H1 (cell line): ENCODE measurements around the gene MYORG. TPM values are rescaled to one million over a fixed set of nuclear protein-coding genes. Genes with fewer than 3 reads are reported as not detected.
A peak's percentile ranks its signal among the peaks of the same experiment; 100 is the strongest.

Experiments
- CTCF ChIA-PET: fragments of 300-600 bp; sonication (Branson Sonifier 250); formaldehyde crosslinking; loops from one replicate; lab custom pipeline; 2021; ENCODE audit not compliant: partially characterized antibody; lab: Charles Lee
- POLR2A ChIA-PET: fragments of 300-600 bp; sonication (Branson Sonifier 250); formaldehyde crosslinking; loops from one replicate; lab custom pipeline; 2021; ENCODE audit warnings: inconsistent platforms; ENCODE audit not compliant: partially characterized antibody; lab: Charles Lee
- DNase-seq, 2 experiments: peaks; one replicate each; pipeline versions ENCODE4 v3.0.0 to v3.0.0-alpha.2; 2010 to 2022; ENCODE audit warnings: low spot score in 2 of 2, low read depth in 1 of 2, mixed read lengths in 1 of 2
- FAIRE-seq: peaks from 2 replicates; lab custom pipeline; 2011; peaks lifted over from hg19 to GRCh38; lab: Jason Lieb, UNC
- H2AFZ ChIP-seq: 2 replicates; pipeline ENCODE4 v1.8.1; 2012; ENCODE audit warnings: low read length, inconsistent platforms
- H2AK5ac ChIP-seq: 2 replicates; pipeline ENCODE4 v1.6.1; 2013; ENCODE audit warnings: low read depth, low read length
- H2BK120ac ChIP-seq: replicated peaks from 2 replicates; pipeline ENCODE3; 2013; ENCODE audit warnings: low read depth, low read length, inconsistent platforms
- H2BK12ac ChIP-seq: 2 replicates; pipeline ENCODE4 v1.6.1; 2013; ENCODE audit warnings: low read depth, low read length
- H2BK15ac ChIP-seq: 2 replicates; pipeline ENCODE4 v1.6.1; 2013; ENCODE audit warnings: low read length
- H2BK20ac ChIP-seq: 2 replicates; pipeline ENCODE4 v1.6.1; 2013; ENCODE audit warnings: low read length
- H2BK5ac ChIP-seq: 2 replicates; pipeline ENCODE4 v1.6.1; 2013; ENCODE audit warnings: low read depth, low read length
- H3K14ac ChIP-seq: 2 replicates; pipeline ENCODE4 v1.6.1; 2013; ENCODE audit warnings: inconsistent platforms; ENCODE audit not compliant: insufficient read length
- H3K18ac ChIP-seq: 2 replicates; pipeline ENCODE4 v1.6.1; 2013; ENCODE audit warnings: low read length; ENCODE audit errors: extremely low read depth
- H3K23ac ChIP-seq: 2 replicates; pipeline ENCODE4 v1.6.1; 2013; ENCODE audit warnings: inconsistent platforms; ENCODE audit not compliant: insufficient read length
- H3K23me2 ChIP-seq: 2 replicates; pipeline ENCODE4 v1.6.1; 2013; ENCODE audit warnings: low read depth, low read length
- H3K27ac ChIP-seq: 2 replicates; pipeline ENCODE4 v1.6.1; 2011; ENCODE audit warnings: low read depth, low read length, inconsistent platforms
- H3K27me3 ChIP-seq, 4 experiments: replicated peaks in 1 of 4; 1 replicate in 1 of 4; 2 replicates in 3 of 4; pipeline versions ENCODE4 v1.6.1 to v1.8.1; 2011 to 2013; ENCODE audit warnings: low read length in 3 of 4, mild to moderate bottlenecking in 3 of 4, inconsistent platforms in 2 of 4, mixed read lengths in 2 of 4, moderate library complexity in 1 of 4; ENCODE audit not compliant: control insufficient read depth in 3 of 4, insufficient read depth in 3 of 4; ENCODE audit errors: extremely low read depth in 1 of 4
- H3K36me3 ChIP-seq, 4 experiments: 2 replicates each; pipeline versions ENCODE4 v1.6.1 to v1.8.1; 2011 to 2013; ENCODE audit warnings: mild to moderate bottlenecking in 4 of 4, low read length in 3 of 4, moderate library complexity in 2 of 4, control low read depth in 1 of 4, inconsistent platforms in 1 of 4; ENCODE audit not compliant: insufficient read depth in 4 of 4, control insufficient read depth in 2 of 4
- H3K4ac ChIP-seq: replicated peaks from 2 replicates; pipeline ENCODE3; 2013; ENCODE audit warnings: low read length, low read depth, mixed read lengths, inconsistent platforms; ENCODE audit not compliant: insufficient read length
- H3K4me1 ChIP-seq, 4 experiments: replicated peaks in 1 of 4; 1 replicate in 1 of 4; 2 replicates in 3 of 4; pipeline versions ENCODE4 v1.6.1 to v1.8.1; 2011 to 2013; ENCODE audit warnings: low read length in 3 of 4, inconsistent platforms in 2 of 4, mixed read lengths in 1 of 4; ENCODE audit not compliant: insufficient read depth in 4 of 4, control insufficient read depth in 3 of 4
- H3K4me2 ChIP-seq, 2 experiments: 2 replicates each; pipeline versions ENCODE4 v1.6.1 to v1.8.1; 2011 to 2013; ENCODE audit warnings: low read depth in 2 of 2, low read length in 2 of 2, control low read depth in 1 of 2, inconsistent platforms in 1 of 2, mild to moderate bottlenecking in 1 of 2; ENCODE audit not compliant: insufficient read depth in 1 of 2
- H3K4me3 ChIP-seq, 4 experiments: fragments of 200-600, 300-600 bp in 1 of 4; sonication (generic), shearing (Covaris generic), sonication (Bioruptor Twin) in 1 of 4; 2 replicates each; pipeline versions ENCODE4 v1.5.1 to v1.8.1; 2011 to 2016; ENCODE audit warnings: low read length in 4 of 4, low read depth in 3 of 4, control low read depth in 2 of 4, inconsistent platforms in 2 of 4, mild to moderate bottlenecking in 2 of 4, mixed read lengths in 1 of 4, moderate library complexity in 1 of 4; ENCODE audit not compliant: insufficient read depth in 2 of 4; ENCODE audit errors: extremely low read depth in 1 of 4
- H3K56ac ChIP-seq: replicated peaks from 2 replicates; pipeline ENCODE3; 2013; ENCODE audit warnings: low read depth, mild to moderate bottlenecking, mixed read lengths, low read length, inconsistent platforms; ENCODE audit not compliant: insufficient read length
- H3K79me1 ChIP-seq: 2 replicates; pipeline ENCODE4 v1.6.1; 2013; ENCODE audit warnings: low read depth, low read length, control low read depth
- H3K79me2 ChIP-seq, 2 experiments: 2 replicates each; pipeline versions ENCODE4 v1.6.1 to v1.8.1; 2012 to 2013; ENCODE audit warnings: low read length in 2 of 2, mild to moderate bottlenecking in 2 of 2, inconsistent platforms in 1 of 2; ENCODE audit not compliant: insufficient read depth in 2 of 2, control insufficient read depth in 1 of 2
- H3K9ac ChIP-seq, 4 experiments: replicated peaks in 1 of 4; 1 replicate in 1 of 4; 2 replicates in 3 of 4; pipeline versions ENCODE4 v1.6.1 to v1.8.1; 2011 to 2013; ENCODE audit warnings: low read depth in 3 of 4, low read length in 3 of 4, control low read depth in 2 of 4, mild to moderate bottlenecking in 2 of 4, moderate library complexity in 2 of 4, inconsistent platforms in 1 of 4; ENCODE audit errors: extremely low read depth in 1 of 4
- H3K9me3 ChIP-seq, 2 experiments: 2 replicates each; pipeline versions ENCODE4 v1.6.1 to v1.8.1; 2012 to 2013; ENCODE audit warnings: mild to moderate bottlenecking in 2 of 2, moderate library complexity in 2 of 2, control low read depth in 1 of 2, inconsistent platforms in 1 of 2, low read depth in 1 of 2, low read length in 1 of 2, mixed read lengths in 1 of 2; ENCODE audit not compliant: insufficient read depth in 2 of 2
- H4K20me1 ChIP-seq, 2 experiments: replicated peaks in 1 of 2; 2 replicates each; pipeline versions ENCODE3 to v1.8.1; 2011 to 2013; ENCODE audit warnings: inconsistent platforms in 2 of 2, low read length in 2 of 2, mild to moderate bottlenecking in 1 of 2; ENCODE audit not compliant: insufficient read depth in 2 of 2, control insufficient read depth in 1 of 2
- H4K5ac ChIP-seq: 2 replicates; pipeline ENCODE4 v1.6.1; 2013; ENCODE audit warnings: low read length, low read depth, mixed read lengths, inconsistent platforms; ENCODE audit not compliant: insufficient read length
- H4K8ac ChIP-seq: 2 replicates; pipeline ENCODE4 v1.8.0; 2013; ENCODE audit warnings: mild to moderate bottlenecking, moderate library complexity, low read length, inconsistent platforms; ENCODE audit not compliant: insufficient read depth; ENCODE audit errors: extremely low read depth
- H4K91ac ChIP-seq: replicated peaks from 2 replicates; pipeline ENCODE3; 2013; ENCODE audit warnings: low read length, mixed read lengths, inconsistent platforms; ENCODE audit not compliant: insufficient read length
- ATF2 ChIP-seq: IDR thresholded peaks from 2 replicates; pipeline ENCODE4 v1.6.1; 2012; ENCODE audit warnings: low read length, inconsistent platforms
- FOSL1 ChIP-seq: IDR thresholded peaks from 2 replicates; pipeline ENCODE4 v1.6.1; 2011; ENCODE audit warnings: mild to moderate bottlenecking, low read depth, low read length, moderate library complexity; ENCODE audit not compliant: insufficient read depth
- PHF8 ChIP-seq: fragments of 200-600 bp; sonication (generic); conservative IDR thresholded peaks from 2 replicates; pipeline ENCODE4 v1.7.1; 2012; ENCODE audit warnings: low read depth, mild to moderate bottlenecking, inconsistent platforms, low read length, moderate library complexity
- POU5F1 ChIP-seq: IDR thresholded peaks from 2 replicates; pipeline ENCODE4 v1.6.1; 2011; ENCODE audit warnings: low read depth, mild to moderate bottlenecking, low read length, moderate library complexity
- RAD21 ChIP-seq, 2 experiments: IDR thresholded peaks in 1 of 2; conservative IDR thresholded peaks in 1 of 2; 2 replicates each; pipeline ENCODE4 v1.6.1; 2011; ENCODE audit warnings: low read depth in 2 of 2, low read length in 2 of 2, improper control_type of control experiment in 1 of 2, inconsistent platforms in 1 of 2, mild to moderate bottlenecking in 1 of 2, moderate library complexity in 1 of 2
- SRF ChIP-seq: IDR thresholded peaks from 2 replicates; pipeline ENCODE4 v1.6.1; 2011; ENCODE audit warnings: mild to moderate bottlenecking, low read depth, low read length, moderate library complexity
- SUZ12 ChIP-seq: fragments of 200-600 bp; sonication (generic); IDR thresholded peaks from 2 replicates; pipeline ENCODE4 v1.6.1; 2012; ENCODE audit warnings: mild to moderate bottlenecking, inconsistent platforms, low read length, moderate library complexity, mixed read lengths
- TAF1 ChIP-seq: IDR thresholded peaks from 2 replicates; pipeline ENCODE4 v1.6.1; 2011; ENCODE audit warnings: mild to moderate bottlenecking, low read depth, low read length
- TAF7 ChIP-seq: optimal IDR thresholded peaks from 2 replicates; pipeline ENCODE3; 2011; ENCODE audit warnings: low read depth, mild to moderate bottlenecking, inconsistent platforms, low read length, moderate library complexity, borderline replicate concordance
- WGBS, 2 experiments: shearing (Covaris generic) in 1 of 2; methylation state at CpG; one replicate each; pipeline versions ENCODE4 v1.1.6 to v1.1.7; 2013 to 2015; ENCODE audit warnings: low lambda C conversion rate in 2 of 2, mixed read lengths in 2 of 2, inconsistent platforms in 1 of 2, low coverage in 1 of 2, missing lambda C conversion rate in 1 of 2; ENCODE audit not compliant: insufficient replicate concordance in 2 of 2, insufficient coverage in 1 of 2, insufficient read length in 1 of 2; ENCODE audit errors: extremely low coverage in 1 of 2, missing lambda C conversion rate in 1 of 2; 5-methylcytosine and 5-hydroxymethylcytosine counted together
- polyA plus RNA-seq, 7 experiments: library from polyadenylated mRNA; depleted of rRNA in 3 of 7; stranded (reverse) in 5 of 7; unstranded in 2 of 7; fragments of >200 nt in 5 of 7; fragments of 200-250 nt in 2 of 7; gene quantifications; 1 replicate in 5 of 7; 2 replicates in 1 of 7; 4 replicates in 1 of 7; pipeline versions ENCODE4 v1.2.1 to v1.2.3, GENCODE V29; 2011 to 2013; ENCODE audit warnings: missing spikeins in 2 of 7, mixed read lengths in 2 of 7
- total RNA-seq: library from RNA; stranded (reverse); fragmentation: NEBNext Ultra II Directional; extraction: Animal tissue kit (Norgen Biotek cat#: 25700); gene quantifications from 2 replicates; pipeline ENCODE4 v1.2.1, GENCODE V29; 2021

Gene MYORG
- total and polyA plus RNA-seq, 2 of the 8 experiments (the other 6 are each of a cell fraction or from before 2014, with no cell fraction given): 1.2 to 5.9 TPM

- H2BK20ac ChIP-seq: no peak within 1 kb of the TSS
- H3K79me2 ChIP-seq: peaks cover 0 to 6% of the 10 kb centered on the region in 2 experiments; a peak in 2 of 4 replicates
- TF ChIP-seq POU5F1 (no peak), PHF8 (peak; percentile 73), SUZ12 (no peak), TAF7 (peak; percentile 90), ATF2 (no peak), TAF1 (peak; percentile 90), FOSL1 (no peak), SRF (no peak), RAD21 (IDR thresholded peaks at IDR 0.05 in 1 of 2, conservative IDR thresholded peaks at IDR 0.05 in 1 of 2; ENCODE audit: low read depth in 2 of 2, low read length in 2 of 2) (no peak)
These were observed 47.5 kb downstream of the MYORG start, which contains the start of the genes KIF24 and NUDT2 for GRCh38 chr9:34328987-34329832. KIF24 (minus strand) TSS chr9:34329268; CDS start chr9:34311346, 17,922 bp downstream. NUDT2 (plus strand) TSS chr9:34329569; CDS start chr9:34339040, 9,471 bp downstream.

More at GRCh38 chr9:34328987-34329832, 47.5 kb downstream of the MYORG start, which contains the start of the genes KIF24 and NUDT2:
- Histone ChIP-seq H3K36me3 (no peaks in the 10 kb centered on the region), H2BK5ac (peak within 1 kb of the TSS; percentile 7; the same call in 1 of the 2 replicates), H3K14ac (no peak within 1 kb of the TSS), H3K9ac (peak within 1 kb of the TSS; percentile 88 to 98 (median 94)), H2BK15ac (no peak within 1 kb of the TSS), H3K4me1 (peaks cover 0 to 4% (median 1%) of the 10 kb centered on the region in 4 experiments; a peak in 2 of 7 replicates), H3K4me2 (peak within 1 kb of the TSS; percentile 77 to 85), H3K23me2 (peaks cover 3% of the 10 kb centered on the region), H3K79me1 (no peaks in the 10 kb centered on the region), H3K56ac (peak within 1 kb of the TSS; percentile 3), H4K8ac (peak within 1 kb of the TSS; percentile 90), H3K4me3 (peak within 1 kb of the TSS; percentile 74 to 96 (median 94)), H3K18ac (no peak within 1 kb of the TSS), H2BK12ac (peak within 1 kb of the TSS; percentile 5; the same call in 1 of the 2 replicates), H3K23ac (no peak within 1 kb of the TSS), H3K27me3 (no peaks in the 10 kb centered on the region), H2BK120ac (no peak within 1 kb of the TSS), H4K91ac (peak within 1 kb of the TSS; percentile 5), H2AFZ (peak within 1 kb of the TSS; percentile 74), H3K9me3 (no peaks in the 10 kb centered on the region), H4K20me1 (no peaks in the 10 kb centered on the region), H3K27ac (peak within 1 kb of the TSS; percentile 89), H4K5ac (peak within 1 kb of the TSS; percentile 79), H3K4ac (no peak within 1 kb of the TSS), H2AK5ac (no peak within 1 kb of the TSS)
- FAIRE-seq: peak; percentile 97
- 1% methylated on average over 58 of the region's 64 CpGs; no CpG with 5 or more reads in 1 of the 2 experiments for WGBS, 2 experiments
- ChIA-PET POLR2A (no interaction called here), CTCF (no interaction called here)
- DNase-seq: peak; percentile 94 to 99
